Hypothalamus (tissue), 51 donors: ENCODE measurements around the gene TPMT.
A peak's percentile ranks its signal among the peaks of the same experiment; 100 is the strongest.

Source experiments
- DNase-seq, 51 donors: peaks; one replicate each; lab custom pipeline; 2025; lab: John Stamatoyannopoulos, UW

TPMT gene

DNA sequence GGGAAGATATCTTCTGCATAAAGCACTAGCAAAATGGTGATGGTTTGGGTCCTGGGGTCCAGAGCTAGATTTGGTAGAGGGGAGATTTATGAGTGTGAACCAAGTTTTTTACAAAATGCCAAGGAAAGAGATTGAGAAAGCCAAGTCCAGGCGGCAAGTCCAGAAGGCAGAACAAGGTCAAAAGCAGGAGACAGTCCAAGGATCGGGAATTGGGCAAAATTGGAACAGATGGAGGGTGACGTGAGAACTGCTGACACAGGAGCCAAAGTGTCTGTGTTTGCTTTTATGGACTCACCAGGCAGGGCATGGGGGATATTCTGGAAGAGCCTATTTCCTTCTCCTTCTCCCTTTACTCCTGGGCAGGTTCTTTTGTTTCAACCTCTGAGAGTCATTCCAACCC lies 36.5 kb downstream of the TPMT start:
- no peak for DNase-seq

DNA sequence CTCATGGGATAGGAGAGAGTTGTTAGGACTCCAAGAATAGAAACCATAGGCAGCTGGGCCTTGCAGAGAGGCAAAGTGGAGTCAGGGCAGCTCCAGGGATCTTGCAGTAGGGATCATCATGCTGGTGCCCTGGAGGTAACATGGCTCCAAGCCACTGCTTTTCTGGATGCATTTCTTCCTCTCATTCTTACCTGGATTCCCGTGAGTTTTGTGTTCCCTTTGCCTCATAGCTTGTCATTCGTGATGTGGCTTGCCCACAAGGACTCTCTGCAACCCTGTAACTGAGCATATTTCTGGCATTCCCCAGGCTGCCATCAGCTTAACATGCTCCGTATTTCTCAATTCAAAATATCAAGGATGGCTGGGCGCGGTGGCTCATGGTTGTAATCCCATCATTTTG lies 37.7 kb downstream of the TPMT start:
- no peak for DNase-seq

DNA sequence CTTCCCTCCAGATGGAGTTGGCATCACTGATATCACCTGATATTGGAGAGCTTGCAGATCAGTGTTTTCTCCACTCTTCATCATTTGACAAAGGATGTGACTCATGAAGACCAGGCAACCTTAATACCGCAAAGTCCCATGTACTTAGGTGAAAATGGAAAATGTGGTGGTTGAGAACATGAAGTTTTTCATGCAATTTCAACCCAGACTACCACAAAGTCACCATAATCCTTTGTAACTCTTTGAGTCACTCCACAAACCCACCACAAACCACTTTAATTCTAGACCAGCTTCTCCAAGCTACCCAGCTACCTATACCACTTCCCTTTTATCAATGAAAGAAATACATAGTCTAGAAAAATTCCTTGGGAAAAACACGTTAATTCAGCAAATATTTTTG lies 39.5 kb downstream of the TPMT start:
- no peak for DNase-seq

DNA sequence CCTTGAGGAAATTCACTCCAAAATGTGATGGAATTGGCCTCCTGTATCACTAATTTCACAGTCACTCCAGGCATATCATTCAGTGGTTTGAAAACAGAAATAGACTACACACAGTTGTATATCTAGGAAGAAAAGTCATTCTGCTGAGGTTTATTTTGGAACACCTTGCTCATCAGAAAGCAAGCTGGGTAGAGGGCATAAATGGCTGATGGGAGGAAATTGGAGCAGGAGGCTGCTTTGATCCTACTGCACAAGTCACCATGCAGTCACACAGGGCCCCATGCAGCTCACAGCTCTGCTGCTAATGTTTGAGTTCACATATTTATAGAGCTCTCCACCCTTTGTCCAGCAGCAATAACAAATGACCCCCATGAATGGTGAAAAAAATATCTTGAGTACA lies 44.7 kb downstream of the TPMT start:
- no peak for DNase-seq

DNA sequence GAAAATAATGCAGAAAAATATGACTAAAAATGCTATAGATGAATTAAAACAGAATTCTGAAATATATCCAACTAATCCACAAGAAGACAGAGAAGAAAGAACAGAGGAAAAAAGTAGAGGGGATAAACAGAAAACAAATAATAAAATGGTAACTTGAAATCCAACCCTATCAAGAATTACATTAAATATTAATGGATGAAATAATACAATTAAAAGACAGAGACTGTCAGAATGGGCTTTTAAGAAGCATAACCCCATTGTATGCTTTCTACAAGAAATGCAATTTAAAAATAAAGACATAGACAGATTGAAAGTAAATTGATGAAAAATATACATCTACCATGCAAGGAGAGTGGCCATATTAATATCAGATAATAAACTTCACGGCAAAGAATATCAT lies 47.8 kb downstream of the TPMT start:
- no peak for DNase-seq

DNA sequence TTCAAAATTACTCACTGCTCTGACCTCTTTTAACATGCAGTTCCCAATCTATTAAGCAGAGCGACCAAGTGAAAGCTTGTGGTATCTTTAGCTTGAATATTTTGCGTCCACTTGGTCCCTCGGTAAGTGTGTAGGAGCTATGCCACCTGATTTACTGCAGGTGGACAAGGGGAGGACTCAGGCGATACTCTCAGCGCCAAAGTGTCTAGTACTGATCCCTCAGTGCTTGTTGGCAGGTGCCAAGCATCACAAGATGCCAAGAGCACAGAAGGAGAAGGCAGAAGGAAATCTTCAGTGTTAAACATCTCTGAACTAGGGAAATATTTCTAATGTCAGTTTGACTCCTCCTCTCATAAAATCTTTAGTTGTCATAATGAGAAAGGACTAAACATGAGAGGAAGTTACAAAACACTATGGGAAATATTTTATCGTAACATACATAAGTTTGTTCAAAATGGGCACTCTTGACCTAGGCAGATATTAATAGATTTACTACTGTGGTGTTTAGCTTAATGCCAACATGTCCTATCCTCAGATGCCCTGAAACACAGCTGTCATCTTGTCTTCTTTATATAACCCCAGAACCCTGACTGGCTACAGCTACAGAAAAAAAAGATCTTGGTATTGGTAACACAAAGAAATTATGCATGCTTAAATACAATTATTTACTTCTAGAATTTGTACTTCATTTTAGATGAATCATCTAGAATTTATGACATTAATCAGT lies 51.9 kb downstream of the TPMT start:
- DNase-seq = no peak

DNA sequence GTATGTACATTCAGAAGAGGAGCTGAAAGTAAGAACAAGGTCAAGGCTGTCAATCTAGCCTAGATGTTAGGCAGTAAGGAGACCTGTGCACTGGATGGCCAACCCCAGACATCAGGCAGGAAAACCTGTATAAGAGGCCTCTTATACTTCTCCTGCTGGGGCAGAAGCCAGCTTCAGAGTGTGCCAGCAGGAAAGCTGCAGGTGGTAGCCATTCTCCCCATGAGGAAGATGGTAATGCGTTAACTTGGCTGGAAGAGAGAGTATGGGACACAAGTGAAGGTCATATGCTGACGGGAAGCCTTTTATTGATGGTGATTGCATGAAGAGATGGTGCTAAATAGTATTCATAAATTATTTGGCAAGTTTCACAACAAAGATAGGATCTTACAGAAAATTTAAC lies 53.0 kb downstream of the TPMT start:
- no peak for DNase-seq

DNA sequence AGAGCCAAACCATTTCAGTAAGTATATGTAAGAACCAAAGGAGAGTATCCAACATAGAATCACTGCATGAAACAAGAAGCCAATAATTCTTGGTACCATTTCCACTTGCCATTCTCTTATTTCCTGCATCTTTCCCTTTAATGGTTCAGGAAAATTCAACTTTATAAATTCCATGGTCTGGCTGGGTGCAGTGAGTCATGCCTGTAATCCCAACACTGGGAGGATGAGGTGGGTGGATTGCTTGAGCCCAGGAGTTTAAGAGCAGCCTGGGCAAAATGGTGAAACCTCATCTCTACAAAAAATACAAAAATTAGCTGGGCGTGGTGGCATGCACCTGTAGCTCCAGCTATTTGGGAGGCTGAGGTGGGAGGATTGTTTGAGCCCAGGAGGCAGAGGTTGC lies 53.6 kb downstream of the TPMT start:
- no peak for DNase-seq

DNA sequence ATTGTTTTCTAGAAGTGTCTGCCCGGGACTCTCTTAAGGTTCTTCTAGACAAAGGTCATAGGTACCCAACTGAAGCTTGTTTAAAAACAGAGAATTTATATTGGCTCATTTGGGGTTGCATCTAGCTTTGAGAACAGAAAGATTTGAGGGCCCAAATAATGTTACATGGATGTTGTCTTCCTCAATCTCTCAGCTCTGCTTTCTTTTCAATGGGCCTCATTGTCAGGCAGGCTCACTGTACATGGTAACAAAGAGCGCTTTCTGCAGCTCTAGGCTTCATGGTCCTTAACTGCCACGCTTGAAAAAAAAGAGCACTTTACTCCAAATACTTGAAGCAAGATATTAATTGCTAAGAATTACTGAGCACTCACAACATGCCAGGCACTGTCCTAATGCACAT lies 54.6 kb downstream of the TPMT start:
- DNase-seq = peak in 28 of 51 donors; percentile 0 to 76 (median 18)

DNA sequence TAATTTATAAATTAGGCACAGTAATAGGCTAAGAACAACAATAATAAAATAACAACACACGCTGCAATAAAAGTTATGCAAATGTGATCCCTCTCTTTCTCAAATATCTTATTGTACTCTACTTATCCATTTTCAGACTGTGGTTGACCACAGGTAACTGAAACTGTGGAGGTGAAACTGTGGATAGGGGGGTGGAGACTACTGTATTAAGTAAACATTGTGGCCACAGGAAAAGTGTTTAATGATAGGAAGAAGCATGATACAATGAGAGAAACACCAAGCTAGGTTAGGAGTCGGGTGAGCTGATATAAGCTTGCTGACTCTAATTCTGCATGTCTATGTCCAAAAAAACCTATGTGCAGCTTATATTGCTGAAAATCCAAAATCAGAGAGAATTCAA lies 55.4 kb downstream of the TPMT start:
- peak in 1 of 51 donors; percentile 26 for DNase-seq

DNA sequence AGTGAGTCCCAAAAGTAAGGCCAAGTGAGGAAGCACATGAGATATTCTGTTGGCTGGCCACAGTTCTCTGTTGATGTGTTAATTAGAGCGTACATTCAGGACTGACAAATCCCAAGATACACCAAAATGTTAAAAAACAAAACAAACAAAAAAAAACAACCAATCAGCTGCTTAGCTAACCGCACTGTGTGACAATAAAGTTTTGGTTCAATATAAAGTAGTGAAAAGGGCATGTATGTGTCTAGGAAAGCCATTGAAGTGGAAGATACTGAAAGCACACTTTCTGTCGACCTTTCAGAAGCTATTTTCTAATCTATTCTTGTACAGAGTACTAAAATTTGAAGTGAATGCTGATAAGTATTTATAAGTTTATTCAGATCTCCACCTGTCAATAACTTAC lies 58.5 kb downstream of the TPMT start:
- no peak for DNase-seq

DNA sequence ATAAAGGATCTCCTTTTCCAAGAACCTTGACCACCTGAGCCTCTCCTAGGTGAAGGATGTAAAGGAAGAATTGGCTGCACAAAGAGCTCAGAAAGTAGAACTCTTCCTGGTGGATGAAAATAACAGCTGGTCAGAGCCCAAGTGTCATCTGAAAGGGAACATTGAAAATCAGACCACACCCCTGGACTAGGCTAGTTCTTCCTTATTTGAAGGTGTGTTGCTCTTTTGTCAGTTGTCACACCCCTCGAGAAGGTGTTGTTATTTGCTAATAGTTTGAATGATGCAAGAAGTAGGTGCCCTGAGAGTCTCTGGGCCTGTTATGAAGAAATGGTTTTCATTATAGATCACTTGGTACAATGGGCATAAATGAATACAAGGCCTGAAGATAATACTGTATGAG lies 63.5 kb downstream of the TPMT start:
- DNase-seq = no peak

DNA sequence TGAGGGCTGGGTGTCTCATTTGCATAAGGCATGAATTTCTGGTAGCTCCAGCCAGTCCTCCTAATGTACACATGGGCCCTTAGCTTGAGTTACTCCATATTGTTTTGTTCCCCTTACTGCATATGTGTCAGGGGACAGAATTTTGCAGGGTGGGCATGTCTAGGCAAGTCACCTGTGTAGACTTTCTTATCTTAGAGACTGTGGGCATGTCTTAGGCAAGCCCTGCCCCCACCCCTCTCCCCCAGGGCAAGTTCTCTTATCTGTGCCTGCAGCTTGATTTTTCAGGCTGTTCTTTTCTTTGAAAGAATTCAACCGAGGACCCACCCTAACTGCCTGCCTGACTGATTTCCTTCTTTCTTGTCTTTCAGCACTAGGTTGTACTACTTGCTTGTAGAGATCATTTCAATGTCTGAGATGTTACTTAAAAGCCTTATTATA lies 64.5 kb downstream of the TPMT start:
- no peak for DNase-seq

DNA sequence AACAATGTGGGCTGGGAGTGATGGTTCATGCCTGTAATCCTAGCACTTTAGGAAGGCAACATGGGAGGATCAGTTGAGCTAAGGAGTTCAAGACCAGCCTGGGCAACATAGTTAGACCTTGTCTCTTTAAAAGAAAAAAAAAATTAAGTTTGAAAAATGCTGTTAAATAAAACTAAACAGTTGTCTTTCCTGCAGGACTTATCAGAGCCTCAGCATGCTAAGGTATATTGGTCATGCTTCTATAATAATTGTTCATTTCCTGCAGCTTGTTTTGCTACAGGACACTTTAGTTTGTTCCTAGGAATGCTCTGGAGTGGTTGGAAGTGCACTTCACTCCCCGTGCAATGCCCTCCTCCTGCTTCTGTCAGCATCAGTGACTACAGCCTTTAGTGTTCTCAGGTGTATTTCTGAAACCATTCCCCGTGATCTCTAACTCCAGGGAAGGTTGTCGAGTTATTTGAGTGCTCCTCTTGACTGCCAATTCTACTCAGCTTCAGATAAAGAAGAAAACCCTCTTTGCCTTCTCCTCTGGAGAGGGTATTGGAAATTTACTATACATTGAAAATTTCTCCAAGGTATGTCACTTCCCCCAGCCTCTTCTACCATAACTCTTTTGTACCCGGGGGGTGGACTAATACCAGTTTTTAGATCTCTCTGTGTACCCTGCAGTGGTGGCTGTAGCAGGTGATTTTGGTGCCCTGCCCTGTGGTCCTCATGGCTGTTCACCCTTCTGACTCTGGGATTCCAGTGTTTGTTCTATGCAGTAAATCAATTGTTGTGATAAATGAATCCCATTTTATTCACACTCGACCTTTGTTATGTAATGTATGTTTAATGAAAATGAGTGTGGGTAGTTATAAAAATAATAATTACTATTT lies 66.2 kb downstream of the TPMT start:
- DNase-seq = no peak

DNA sequence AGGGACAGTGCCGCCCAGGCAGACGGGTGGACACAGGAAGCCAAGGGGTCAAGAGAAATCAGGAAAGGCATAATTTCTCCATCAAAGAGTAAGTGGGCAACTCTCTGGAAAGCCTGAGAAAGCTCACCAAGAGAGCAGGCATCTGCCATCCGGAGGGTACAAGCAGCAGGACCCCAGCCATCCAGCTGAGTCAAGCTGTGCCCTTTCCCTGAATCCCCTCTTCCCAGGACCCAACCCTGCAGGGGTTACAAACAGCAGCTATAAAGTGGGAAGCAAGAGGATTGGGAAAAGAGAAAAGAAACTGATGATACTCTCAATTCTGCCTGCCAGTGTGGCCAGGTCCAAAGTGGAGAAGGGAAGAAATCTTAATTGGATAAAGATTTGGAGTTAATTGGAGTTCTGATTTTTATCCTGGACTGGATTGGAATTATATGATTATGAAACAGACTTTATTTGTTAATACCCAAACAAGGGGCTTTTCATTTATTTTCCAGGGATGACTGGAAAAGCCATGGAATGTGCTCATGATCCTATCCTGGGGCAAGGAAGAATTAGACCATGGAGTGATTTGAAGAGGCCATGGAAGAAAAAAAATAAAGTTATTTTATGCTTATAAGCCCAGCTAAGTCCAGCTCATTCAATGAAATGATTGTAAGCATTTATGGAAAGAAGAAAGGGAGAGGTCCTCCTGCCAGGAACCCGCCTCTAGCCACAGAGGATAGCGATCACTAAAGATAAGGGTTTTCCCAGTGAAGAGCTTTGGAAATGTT lies 67.3 kb downstream of the TPMT start:
- DNase-seq = no peak

DNA sequence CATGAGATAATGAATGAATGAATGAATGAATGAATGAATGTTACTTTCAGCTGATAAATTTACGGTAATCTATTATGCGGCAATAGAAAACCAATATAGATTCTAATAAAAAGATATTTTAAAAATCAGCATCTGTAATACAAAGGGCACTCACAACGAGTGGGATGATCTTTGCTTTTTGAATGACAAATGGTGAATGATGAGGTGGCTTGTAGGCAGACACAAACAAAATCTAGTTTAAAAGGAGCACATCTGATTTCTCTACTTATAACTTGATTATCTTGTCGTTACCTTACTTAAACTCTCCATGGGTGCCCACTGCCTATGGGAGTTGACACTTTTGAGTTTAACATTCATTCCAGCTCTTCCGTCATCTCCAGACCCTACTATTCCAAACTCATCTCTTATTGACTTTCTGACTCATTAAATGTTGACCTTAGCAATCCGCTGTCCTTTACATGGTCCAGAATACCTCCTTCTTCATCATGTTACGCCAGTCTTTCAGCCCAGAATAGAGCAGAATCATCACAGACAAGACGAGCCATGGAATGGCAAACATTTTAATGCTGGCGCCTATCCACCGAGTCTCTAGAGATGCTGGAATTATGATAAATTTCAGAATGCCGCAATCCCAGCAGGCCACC lies 73.7 kb downstream of the TPMT start:
- DNase-seq = no peak

DNA sequence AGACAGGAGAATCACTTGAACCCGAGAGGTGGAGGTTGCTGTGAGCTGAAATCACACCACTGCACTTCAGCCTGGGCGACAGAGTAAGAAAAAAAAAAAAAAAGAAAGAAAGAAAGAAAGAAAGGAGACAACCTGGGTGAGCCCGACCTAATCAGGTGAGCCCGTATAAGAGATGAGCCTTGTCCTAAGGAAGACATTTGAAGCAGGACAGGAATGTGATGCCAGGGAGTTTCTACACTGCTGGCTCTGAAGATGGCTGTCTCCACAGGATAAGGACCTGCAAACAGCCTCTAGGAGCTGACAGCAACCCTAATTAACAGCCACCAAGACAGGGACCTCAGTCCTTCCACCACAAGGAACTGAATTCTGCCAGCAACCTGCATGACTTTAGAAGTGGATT lies 74.3 kb downstream of the TPMT start:
- DNase-seq = no peak

DNA sequence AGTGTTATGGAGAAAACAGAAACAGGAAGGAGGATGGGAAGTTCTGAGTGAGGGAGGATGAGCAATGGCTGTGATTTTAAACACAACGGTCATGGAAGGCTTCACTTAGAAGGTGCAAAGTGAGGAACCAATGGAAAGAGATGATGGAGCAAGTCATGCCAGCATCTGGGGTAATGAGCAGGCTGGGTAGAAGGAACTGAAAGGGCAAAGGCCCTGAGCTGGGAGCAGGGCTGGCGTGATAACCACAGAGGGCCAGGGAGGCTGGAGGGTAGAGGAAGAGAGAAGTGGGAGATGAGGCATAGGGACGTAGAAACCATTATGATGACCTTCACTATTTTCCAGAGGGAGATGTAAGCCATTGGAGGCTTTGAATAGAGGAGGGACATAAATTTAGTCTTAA lies 76.0 kb downstream of the TPMT start:
- no peak for DNase-seq
